ENCODE results near the gene CAPZA1. TPM values are rescaled to one million over a fixed set of nuclear protein-coding genes. Genes with fewer than 3 reads are reported as not detected.
"Not testable (repeated sequence)": the region's sequence is repeated elsewhere in the genome, so short reads cannot be mapped to it uniquely, and the experiment has no call there.

The CAPZA1 gene
- total RNA-seq, 2 donors from 2014 or later: 216 to 228 TPM

DNA sequence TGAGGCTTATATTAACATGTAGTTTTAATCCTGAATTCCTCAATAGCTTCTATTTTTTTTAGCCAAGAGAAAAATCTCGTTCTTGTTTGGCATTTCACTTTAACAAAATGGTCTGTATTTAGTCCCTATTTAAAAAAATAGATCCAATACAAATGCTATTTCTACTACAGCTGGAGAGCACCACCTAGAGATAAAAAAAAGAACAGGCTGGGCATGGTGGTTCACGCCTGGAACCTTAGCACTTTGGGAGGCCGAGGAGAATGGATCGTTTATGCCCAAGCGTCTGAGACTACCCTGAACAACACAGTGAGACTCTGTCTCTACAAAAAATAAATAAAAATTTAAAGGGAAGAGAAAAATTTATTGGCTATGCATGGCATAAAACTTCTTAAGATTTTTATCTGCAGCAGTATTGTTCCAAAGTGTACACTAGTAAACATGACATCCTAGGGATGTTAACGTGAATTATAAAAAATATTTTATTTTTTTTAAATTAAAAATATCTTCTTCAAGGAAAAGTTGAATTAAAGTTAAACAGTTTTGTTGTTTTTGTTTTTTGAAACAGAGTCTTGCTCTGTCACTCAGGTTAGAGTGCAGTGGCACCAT is 5.1 kb upstream of the CAPZA1 start:
- no peak for DNase-seq
- Mint-ChIP-seq H3K36me3 (ENCODE audit: insufficient read depth in 2 of 2) (peaks cover 3 to 10% of the 10 kb centered on the region in 2 donors), H3K9me3 (no peaks in the 10 kb centered on the region), H3K4me1 (ENCODE audit: low read depth) (peaks cover 19% of the 10 kb centered on the region), H3K4me3 (no peak overlapping the region), H3K27ac (no peak overlapping the region), H3K27me3 (ENCODE audit: low read depth) (no peaks in the 10 kb centered on the region)
- no peak for ATAC-seq (replicated peaks in 1 of 2)

DNA sequence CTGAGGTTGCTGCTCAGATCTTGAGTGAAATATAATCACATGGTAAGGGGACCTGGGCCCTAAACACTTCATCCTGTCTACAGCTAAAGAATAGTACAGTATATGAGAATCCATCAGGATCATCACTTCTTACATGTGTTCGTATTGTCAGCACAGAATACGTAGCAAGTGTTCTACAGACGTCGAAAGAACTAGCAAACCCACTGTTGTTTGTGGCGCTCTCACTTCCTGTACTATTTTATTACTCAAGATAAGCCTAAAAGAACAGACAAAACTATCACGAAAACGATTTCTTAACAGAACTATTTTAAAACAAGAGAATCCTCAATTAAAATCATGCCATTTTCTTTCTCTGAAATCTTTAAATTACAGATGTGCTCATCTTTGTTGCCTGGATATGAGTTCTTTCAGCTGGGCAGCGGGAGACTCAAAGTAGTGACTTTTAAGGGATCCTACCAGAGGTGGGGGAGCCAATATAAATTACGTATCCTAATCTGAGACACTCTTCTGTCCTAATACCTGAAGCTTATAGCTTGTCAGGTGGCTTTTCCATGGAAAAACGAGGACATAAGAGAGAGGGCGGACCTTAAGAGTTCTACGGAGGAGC is 1.4 kb upstream of the CAPZA1 start:
- Mint-ChIP-seq H3K27me3 (ENCODE audit: low read depth) (no peaks in the 10 kb centered on the region), H3K9me3 (no peaks in the 10 kb centered on the region), H3K4me3 (peak overlapping the region; percentile 99), H3K4me1 (ENCODE audit: low read depth) (peaks cover 45% of the 10 kb centered on the region), H3K27ac (peak overlapping the region; percentile 99), H3K36me3 (ENCODE audit: insufficient read depth in 2 of 2) (peaks cover 10 to 18% of the 10 kb centered on the region in 2 donors)
- DNase-seq (peak; percentile 15 to 21), ATAC-seq (replicated peaks in 1 of 2) (peak; percentile 39 to 49)

DNA sequence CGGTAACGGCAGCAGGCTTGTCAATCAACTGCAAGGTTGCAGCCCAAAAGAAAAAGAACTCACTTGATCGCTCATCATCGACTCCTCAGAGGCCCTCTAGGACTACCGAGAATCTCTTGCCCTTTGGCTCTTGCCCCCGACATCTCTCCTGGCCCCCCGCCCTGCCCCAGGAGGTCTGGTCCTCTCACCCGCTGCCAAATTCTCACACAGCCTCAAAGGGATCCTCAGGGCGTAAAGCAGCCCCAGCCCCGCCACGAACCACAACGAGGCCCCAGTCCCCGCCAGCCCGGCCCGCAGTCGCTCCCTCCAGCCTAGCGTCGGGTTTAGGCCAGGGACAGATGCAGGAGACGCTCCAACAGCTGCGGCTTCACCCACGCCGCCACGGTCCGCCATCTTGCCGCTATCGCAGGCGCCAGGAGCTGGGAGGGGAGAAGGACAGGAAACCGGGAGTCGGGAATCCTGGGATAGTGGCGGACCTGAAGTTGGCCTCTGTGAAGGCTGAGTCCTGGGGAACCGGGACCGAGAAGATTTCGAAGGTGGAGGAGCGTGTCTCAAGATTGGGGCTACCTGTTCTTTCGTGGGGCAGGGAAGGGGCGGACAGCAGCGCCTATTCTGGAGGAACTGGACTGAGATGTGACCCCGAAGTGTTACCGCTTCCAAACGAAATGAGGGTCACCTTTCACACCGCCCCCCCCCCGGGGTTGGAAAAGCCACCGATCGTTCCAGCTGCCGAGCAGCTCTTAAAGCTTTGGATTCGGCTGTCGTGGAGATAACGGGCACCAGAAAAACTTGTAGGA is 713 bp upstream of the CAPZA1 start, which contains the start of gene ST7L:
Gene ST7L (minus strand): TSS at position 421 of the 797 bp plus-strand sequence. CDS start 28 bp downstream, at position 393.
- Mint-ChIP-seq H3K27ac (peak within 1 kb of the TSS; percentile 99), H3K4me3 (peak within 1 kb of the TSS; percentile 99), H3K36me3 (ENCODE audit: insufficient read depth in 2 of 2) (peaks cover 10 to 19% of the 10 kb centered on the region in 2 donors), H3K27me3 (ENCODE audit: low read depth) (no peaks in the 10 kb centered on the region), H3K4me1 (ENCODE audit: low read depth) (peaks cover 52% of the 10 kb centered on the region), H3K9me3 (no peaks in the 10 kb centered on the region)
- peak; percentile 71 to 72 for DNase-seq
- peak; percentile 33 to 35 for ATAC-seq (replicated peaks in 1 of 2)

DNA sequence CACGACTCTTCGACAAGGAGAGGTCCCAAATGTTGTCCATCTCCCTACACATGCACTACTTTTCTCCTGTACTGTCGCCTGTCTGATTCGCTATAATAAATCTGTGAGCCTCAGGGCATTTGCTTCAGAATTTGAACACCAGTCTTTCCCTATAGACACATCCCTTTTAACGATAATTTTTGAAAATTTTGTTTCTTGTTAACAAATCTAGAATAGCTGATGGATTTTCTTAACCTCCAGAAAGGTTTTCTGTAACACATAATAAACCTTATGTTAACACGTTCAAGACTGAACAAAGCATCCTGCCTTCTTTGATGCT is 704 bp downstream of the CAPZA1 start:
- Mint-ChIP-seq H3K9me3 (no peaks in the 10 kb centered on the region), H3K4me1 (ENCODE audit: low read depth) (peaks cover 61% of the 10 kb centered on the region), H3K27me3 (ENCODE audit: low read depth) (no peaks in the 10 kb centered on the region), H3K27ac (peak overlapping the region; percentile 99), H3K36me3 (ENCODE audit: insufficient read depth in 2 of 2) (peaks cover 10 to 20% of the 10 kb centered on the region in 2 donors), H3K4me3 (peak overlapping the region; percentile 99)
- ATAC-seq (replicated peaks in 1 of 2) (no peak), DNase-seq (no peak)

DNA sequence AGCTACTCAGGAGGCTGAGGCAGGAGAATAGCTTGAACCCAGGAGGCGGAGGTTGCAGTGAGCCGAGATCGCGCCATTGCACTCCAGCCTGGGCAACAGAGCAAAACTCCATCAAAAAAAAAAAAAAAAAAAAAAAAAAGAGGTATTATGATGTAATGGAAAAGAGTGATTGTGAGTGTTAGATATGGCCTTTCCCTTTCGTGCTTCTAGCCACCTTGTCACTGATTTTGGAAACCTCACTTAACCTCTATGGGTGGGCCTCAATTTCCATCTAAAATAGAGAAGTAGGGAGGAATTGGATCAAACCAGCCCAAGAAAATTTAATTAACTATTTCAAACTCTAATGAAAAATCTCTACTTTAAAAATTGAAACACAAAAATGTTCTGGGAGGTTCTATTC is 4.9 kb downstream of the CAPZA1 start:
- ATAC-seq (replicated peaks in 1 of 2); H3K9me3 Mint-ChIP-seq; H3K27me3 Mint-ChIP-seq (ENCODE audit: low read depth); DNase-seq: not testable (repeated sequence)
- Mint-ChIP-seq H3K4me3 (peak overlapping the region; percentile 41 to 67), H3K36me3 (ENCODE audit: insufficient read depth in 2 of 2) (peaks cover 12 to 30% of the 10 kb centered on the region in 2 donors), H3K4me1 (ENCODE audit: low read depth) (peaks cover 84% of the 10 kb centered on the region), H3K27ac (peak overlapping the region; percentile 87)

DNA sequence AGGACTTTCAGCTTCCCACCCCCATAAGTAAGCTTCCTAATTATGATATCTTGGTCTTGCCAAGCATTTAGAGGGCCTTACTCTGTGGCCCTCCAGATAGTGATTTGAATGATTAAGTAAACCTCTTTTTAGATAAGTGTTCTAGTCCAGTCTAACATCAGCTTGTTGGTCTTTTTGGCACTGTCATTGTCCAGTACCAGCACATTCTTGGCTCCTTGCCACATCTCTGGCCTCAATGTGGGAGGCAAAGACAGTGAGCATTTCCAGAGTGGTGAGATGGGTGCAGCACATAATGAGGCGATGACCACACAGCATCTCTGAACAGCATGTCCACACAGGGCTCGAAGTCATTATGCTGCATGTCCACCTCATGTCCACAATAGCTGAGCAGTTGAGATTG is 6.1 kb downstream of the CAPZA1 start:
- H3K4me3 Mint-ChIP-seq: peak overlapping the region in 1 of 2 donors; percentile 67
- peaks cover 8 to 22% of the 10 kb centered on the region in 2 donors for H3K36me3 Mint-ChIP-seq (ENCODE audit: insufficient read depth in 2 of 2)
- H3K27me3 Mint-ChIP-seq (ENCODE audit: low read depth): no peaks in the 10 kb centered on the region
- H3K9me3 Mint-ChIP-seq: peaks cover 0 to 2% of the 10 kb centered on the region in 2 donors
- H3K4me1 Mint-ChIP-seq (ENCODE audit: low read depth): peaks cover 89% of the 10 kb centered on the region
- ATAC-seq (replicated peaks in 1 of 2) (peak in 1 of 2 donors; percentile 34), DNase-seq (no peak)
- H3K27ac Mint-ChIP-seq: no peak overlapping the region

DNA sequence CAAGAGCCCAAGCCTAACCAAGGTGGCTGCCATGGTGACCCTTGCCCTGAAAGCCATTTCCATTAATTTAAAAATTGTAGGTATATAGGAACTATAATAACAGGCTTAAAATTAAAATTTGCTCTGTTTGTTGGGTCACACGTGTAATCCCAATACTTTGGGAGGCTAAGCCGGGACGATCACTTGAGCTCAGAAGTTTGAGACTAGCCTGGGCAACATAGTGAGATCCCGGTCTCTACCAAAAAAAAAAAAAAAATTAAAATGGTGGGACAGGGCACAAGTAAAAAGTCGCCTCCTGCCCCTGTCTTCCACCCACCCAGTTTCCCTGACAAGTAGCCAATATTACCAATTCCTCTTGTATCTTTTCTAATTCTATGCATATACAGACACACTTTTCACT is 6.6 kb downstream of the CAPZA1 start:
- no peaks in the 10 kb centered on the region for H3K27me3 Mint-ChIP-seq (ENCODE audit: low read depth)
- DNase-seq (no peak), ATAC-seq (replicated peaks in 1 of 2) (no peak)
- peaks cover 89% of the 10 kb centered on the region for H3K4me1 Mint-ChIP-seq (ENCODE audit: low read depth)
- H3K4me3 Mint-ChIP-seq: peak overlapping the region in 1 of 2 donors; percentile 41
- peak overlapping the region; percentile 36 for H3K27ac Mint-ChIP-seq
- peaks cover 0 to 2% of the 10 kb centered on the region in 2 donors for H3K9me3 Mint-ChIP-seq
- H3K36me3 Mint-ChIP-seq (ENCODE audit: insufficient read depth in 2 of 2): peaks cover 10 to 19% of the 10 kb centered on the region in 2 donors

DNA sequence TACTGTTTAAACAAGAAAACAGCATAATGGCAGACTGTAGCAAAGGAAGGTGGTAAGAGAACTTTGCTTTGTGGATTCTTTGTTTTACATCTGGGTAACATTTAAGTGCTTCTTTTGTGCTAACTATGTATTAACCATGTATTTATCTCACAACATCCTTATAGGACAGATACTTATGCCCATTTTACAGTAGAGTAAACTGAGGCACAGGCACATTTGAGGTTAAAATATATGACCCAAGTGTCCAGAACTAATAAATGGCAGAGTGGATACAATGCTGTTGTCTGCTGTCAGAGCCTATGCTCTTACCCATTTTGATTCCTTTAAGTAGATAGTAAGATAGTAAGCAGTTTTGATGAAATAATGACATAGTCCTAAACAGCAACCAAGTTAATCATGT is 7.3 kb downstream of the CAPZA1 start:
- no peak for DNase-seq
- Mint-ChIP-seq H3K4me1 (ENCODE audit: low read depth) (peaks cover 89% of the 10 kb centered on the region), H3K27ac (peak overlapping the region; percentile 36), H3K27me3 (ENCODE audit: low read depth) (no peaks in the 10 kb centered on the region), H3K9me3 (peaks cover 0 to 2% of the 10 kb centered on the region in 2 donors), H3K4me3 (peak overlapping the region in 1 of 2 donors; percentile 41), H3K36me3 (ENCODE audit: insufficient read depth in 2 of 2) (peaks cover 10 to 20% of the 10 kb centered on the region in 2 donors)
- ATAC-seq (replicated peaks in 1 of 2): no peak

DNA sequence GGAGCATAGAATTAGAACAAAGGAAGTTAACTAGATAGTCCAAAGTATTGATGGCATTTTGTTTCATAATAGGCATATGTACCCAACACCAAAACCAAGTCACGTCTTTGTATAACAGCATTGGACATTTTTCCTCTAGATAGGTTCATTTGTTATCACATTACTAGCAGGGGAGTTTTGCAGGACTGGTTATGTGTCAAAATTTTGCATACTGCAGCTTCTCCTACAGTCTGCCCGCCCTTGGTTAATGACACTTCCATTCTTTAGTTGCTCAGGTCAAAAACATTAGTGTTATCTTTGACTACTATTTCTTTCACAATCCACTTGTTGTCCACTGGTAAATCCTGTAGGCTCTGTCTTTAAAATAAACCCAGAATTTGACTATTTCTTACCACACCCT is 8.9 kb downstream of the CAPZA1 start:
- no peaks in the 10 kb centered on the region for H3K27me3 Mint-ChIP-seq (ENCODE audit: low read depth)
- H3K27ac Mint-ChIP-seq: peak overlapping the region; percentile 41
- ATAC-seq (replicated peaks in 1 of 2): no peak
- H3K36me3 Mint-ChIP-seq (ENCODE audit: insufficient read depth in 2 of 2): peaks cover 10 to 18% of the 10 kb centered on the region in 2 donors
- H3K4me3 Mint-ChIP-seq: no peak overlapping the region
- DNase-seq: no peak
- peaks cover 0 to 2% of the 10 kb centered on the region in 2 donors for H3K9me3 Mint-ChIP-seq
- peaks cover 89% of the 10 kb centered on the region for H3K4me1 Mint-ChIP-seq (ENCODE audit: low read depth)

DNA sequence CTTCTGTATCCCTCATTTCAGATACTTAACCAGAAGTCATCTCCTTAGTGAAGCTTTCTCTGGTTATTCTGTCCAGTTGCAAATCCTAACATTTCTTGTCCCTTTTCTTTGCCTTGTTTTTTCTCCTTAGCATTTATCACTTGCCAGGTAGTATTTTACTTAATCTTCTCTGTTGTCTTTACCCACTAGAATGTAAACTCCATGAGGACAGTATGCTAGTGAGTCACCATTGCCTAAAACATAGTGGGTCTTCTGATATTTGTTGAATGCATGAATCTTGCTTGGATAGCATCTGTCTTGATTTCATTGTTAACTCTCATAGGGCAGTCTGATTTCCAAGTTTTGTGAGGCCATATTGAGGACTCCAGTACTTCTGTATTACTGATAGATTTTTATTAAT is 9.6 kb downstream of the CAPZA1 start:
- ATAC-seq (replicated peaks in 1 of 2): no peak
- no peak for DNase-seq
- peaks cover 89% of the 10 kb centered on the region for H3K4me1 Mint-ChIP-seq (ENCODE audit: low read depth)

DNA sequence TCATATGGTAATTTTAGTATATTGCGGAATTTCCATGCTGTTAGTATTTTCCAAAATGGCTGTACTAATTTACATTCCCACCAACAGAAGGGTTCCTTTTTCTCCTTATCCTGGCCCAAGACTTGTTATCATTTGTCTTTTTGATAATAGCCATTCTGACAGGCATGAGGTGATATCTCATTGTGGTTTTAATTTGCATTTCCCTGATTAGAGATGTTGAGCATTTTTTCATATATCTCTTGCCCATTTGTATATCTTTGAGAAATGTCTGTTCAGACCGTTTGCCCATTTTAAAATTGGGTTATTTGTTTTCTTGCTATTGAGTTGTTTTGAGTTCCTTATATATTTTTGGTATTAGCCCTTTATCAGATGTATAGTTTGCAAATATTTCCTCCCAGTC is 14.0 kb downstream of the CAPZA1 start:
- peak overlapping the region; percentile 84 for H3K27ac Mint-ChIP-seq
- ATAC-seq (replicated peaks in 1 of 2): no peak
- peak overlapping the region in 1 of 2 donors; percentile 45 for H3K4me3 Mint-ChIP-seq

More for the DNA sequence above, 9.6 kb downstream of the CAPZA1 start:
- Mint-ChIP-seq H3K27me3 (ENCODE audit: low read depth) (no peaks in the 10 kb centered on the region), H3K9me3 (peaks cover 0 to 2% of the 10 kb centered on the region in 2 donors), H3K36me3 (ENCODE audit: insufficient read depth in 2 of 2) (peaks cover 10 to 21% of the 10 kb centered on the region in 2 donors), H3K27ac (peak overlapping the region; percentile 18), H3K4me3 (peak overlapping the region in 1 of 2 donors; percentile 6)

DNA sequence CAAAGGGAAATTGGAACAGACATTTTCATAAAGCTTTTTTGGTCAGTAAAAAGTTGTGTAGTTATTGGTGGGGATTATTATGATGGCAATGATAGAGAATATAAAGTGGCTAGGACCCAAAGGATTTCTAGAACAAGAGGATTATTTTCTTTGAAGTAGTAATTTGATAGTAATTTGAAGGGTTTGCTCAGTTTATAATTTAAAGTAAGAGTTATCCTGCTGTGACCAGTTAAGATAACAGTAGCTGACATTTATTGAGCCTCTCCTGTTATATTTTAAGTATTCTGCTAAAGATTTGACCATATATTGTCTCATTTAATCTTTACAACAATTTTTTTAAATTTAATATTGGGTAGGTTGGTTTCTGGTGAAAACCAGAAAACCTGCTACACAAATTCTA is 14.7 kb downstream of the CAPZA1 start:
- no peak overlapping the region for H3K4me3 Mint-ChIP-seq
- H3K27me3 Mint-ChIP-seq (ENCODE audit: low read depth): no peaks in the 10 kb centered on the region
- no peak for DNase-seq
- H3K36me3 Mint-ChIP-seq (ENCODE audit: insufficient read depth in 2 of 2): peaks cover 5 to 12% of the 10 kb centered on the region in 2 donors
- no peak for ATAC-seq (replicated peaks in 1 of 2)
- peak overlapping the region; percentile 84 for H3K27ac Mint-ChIP-seq
- no peaks in the 10 kb centered on the region for H3K9me3 Mint-ChIP-seq
- peaks cover 78% of the 10 kb centered on the region for H3K4me1 Mint-ChIP-seq (ENCODE audit: low read depth)

More for the DNA sequence above, 14.0 kb downstream of the CAPZA1 start:
- DNase-seq: no peak
- peaks cover 10 to 16% of the 10 kb centered on the region in 2 donors for H3K36me3 Mint-ChIP-seq (ENCODE audit: insufficient read depth in 2 of 2)
- peaks cover 0 to 2% of the 10 kb centered on the region in 2 donors for H3K9me3 Mint-ChIP-seq
- no peaks in the 10 kb centered on the region for H3K27me3 Mint-ChIP-seq (ENCODE audit: low read depth)
- peaks cover 85% of the 10 kb centered on the region for H3K4me1 Mint-ChIP-seq (ENCODE audit: low read depth)

DNA sequence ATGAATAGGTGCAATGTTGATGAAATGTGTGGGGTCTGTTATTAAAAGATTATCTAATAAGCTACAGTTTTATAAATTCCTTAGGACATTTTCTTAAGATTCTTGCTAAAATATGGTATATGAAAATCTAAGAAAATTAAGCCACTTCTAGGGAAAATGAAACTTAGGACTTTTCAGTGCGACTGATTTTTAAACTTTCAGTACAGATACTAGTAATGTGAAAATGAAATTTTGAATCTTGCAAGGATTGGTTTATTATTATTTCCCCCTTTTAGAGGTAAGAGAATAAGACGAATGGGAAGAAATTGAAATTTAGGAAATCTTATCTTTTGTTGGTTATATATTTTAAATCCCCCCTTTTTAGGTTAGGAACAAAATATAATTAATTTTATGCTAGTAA is 16.4 kb downstream of the CAPZA1 start:
- H3K36me3 Mint-ChIP-seq (ENCODE audit: insufficient read depth in 2 of 2): peaks cover under 1 to 11% of the 10 kb centered on the region in 2 donors
- no peak for ATAC-seq (replicated peaks in 1 of 2)

More for the DNA sequence above, 16.4 kb downstream of the CAPZA1 start:
- no peaks in the 10 kb centered on the region for H3K9me3 Mint-ChIP-seq
- H3K4me3 Mint-ChIP-seq: peak overlapping the region; percentile 6 to 82
- no peaks in the 10 kb centered on the region for H3K27me3 Mint-ChIP-seq (ENCODE audit: low read depth)
- peaks cover 65% of the 10 kb centered on the region for H3K4me1 Mint-ChIP-seq (ENCODE audit: low read depth)
- DNase-seq: no peak
- peak overlapping the region; percentile 93 for H3K27ac Mint-ChIP-seq

Data from activated T-cell treated with anti-CD3 and anti-CD28 coated beads, Interleukin-2, amount 50 U/mL, for 72 hours (primary cell).